ENCODE results near the gene ANO7.
A peak's percentile ranks its signal among the peaks of the same experiment; 100 is the strongest.

ANO7 gene

GRCh38 chr2:241188361-241189092, at the start of gene ANO7:
TSS of gene ANO7 (plus strand) at chr2:241188677. CDS start at chr2:241190064, 1,387 bp downstream.
- no peak for DNase-seq (ENCODE audit: low read depth)

GRCh38 chr2:241139531-241140444, 48.7 kb upstream of the ANO7 start:
- no peak for DNase-seq (ENCODE audit: low read depth)

GRCh38 chr2:241140445-241140840, 48.0 kb upstream of the ANO7 start:
- DNase-seq (ENCODE audit: low read depth) = no peak

GRCh38 chr2:241141214-241141770, 47.2 kb upstream of the ANO7 start:
- DNase-seq (ENCODE audit: low read depth) = no peak

GRCh38 chr2:241142063-241142462, 46.4 kb upstream of the ANO7 start:
- no peak for DNase-seq (ENCODE audit: low read depth)

- no peak for DNase-seq (ENCODE audit: low read depth)
Measured at GRCh38 chr2:241142593-241142992, 45.9 kb upstream of the ANO7 start.

GRCh38 chr2:241146286-241146685, 42.2 kb upstream of the ANO7 start:
- DNase-seq (ENCODE audit: low read depth) = no peak

- no peak for DNase-seq (ENCODE audit: low read depth)
Measured at GRCh38 chr2:241147336-241147735, 41.1 kb upstream of the ANO7 start.

GRCh38 chr2:241148239-241148638, 40.2 kb upstream of the ANO7 start:
- DNase-seq (ENCODE audit: low read depth) = no peak

GRCh38 chr2:241148891-241149674, 39.4 kb upstream of the ANO7 start, which contains the start of gene PASK:
TSS of gene PASK (minus strand) at chr2:241149472. CDS start at chr2:241143032, 6,440 bp downstream.
- DNase-seq (ENCODE audit: low read depth) = peak; percentile 78

GRCh38 chr2:241149675-241149924, 38.9 kb upstream of the ANO7 start:
- DNase-seq (ENCODE audit: low read depth) = no peak

- peak; percentile 66 for DNase-seq (ENCODE audit: low read depth)
Measured at GRCh38 chr2:241149925-241150659, 38.4 kb upstream of the ANO7 start, which contains the start of gene PPP1R7. TSS of gene PPP1R7 (plus strand) at chr2:241150467. CDS start at chr2:241150496, 29 bp downstream.

- DNase-seq (ENCODE audit: low read depth) = no peak
Measured at GRCh38 chr2:241150660-241151530, 37.6 kb upstream of the ANO7 start.

GRCh38 chr2:241151934-241152660, 36.4 kb upstream of the ANO7 start:
- DNase-seq (ENCODE audit: low read depth) = no peak

- no peak for DNase-seq (ENCODE audit: low read depth)
Measured at GRCh38 chr2:241153616-241154015, 34.9 kb upstream of the ANO7 start.

- DNase-seq (ENCODE audit: low read depth) = no peak
Measured at GRCh38 chr2:241154915-241155314, 33.6 kb upstream of the ANO7 start.

- no peak for DNase-seq (ENCODE audit: low read depth)
Measured at GRCh38 chr2:241155936-241156335, 32.5 kb upstream of the ANO7 start.

GRCh38 chr2:241156971-241157441, 31.5 kb upstream of the ANO7 start:
- no peak for DNase-seq (ENCODE audit: low read depth)

GRCh38 chr2:241157841-241158545, 30.5 kb upstream of the ANO7 start:
- no peak for DNase-seq (ENCODE audit: low read depth)

All from non-pigmented ciliary epithelial cell (primary cell).